ENCODE data around the gene MFAP2.

- no peak for TF ChIP-seq ZBTB7A (tag by site-specific recombination; IDR thresholded peaks at IDR 0.05; ENCODE audit: low read depth)
- no peak for TF ChIP-seq CTCF (tag by site-specific recombination; IDR thresholded peaks at IDR 0.05)
- TF ChIP-seq ZNF391 (tag by site-specific recombination; IDR thresholded peaks at IDR 0.05; ENCODE audit: borderline replicate concordance, low read depth), result no peak
- no peak for TF ChIP-seq ZNF660 (tag by site-specific recombination; IDR thresholded peaks at IDR 0.05)
- no peak for TF ChIP-seq ZNF121 (tag by site-specific recombination; IDR thresholded peaks at IDR 0.05)
- TF ChIP-seq ZNF501 (tag by site-specific recombination; IDR thresholded peaks at IDR 0.05), result no peak
- no peak for TF ChIP-seq ZNF785 (tag by site-specific recombination; IDR thresholded peaks at IDR 0.05)
- no peak for TF ChIP-seq BCL6B (tag by site-specific recombination; IDR thresholded peaks at IDR 0.05)
These were observed 5.2 kb downstream of the MFAP2 start for GRCh38 chr1:16975211-16975610.

Data from HEK293 (cell line).